Central memory CD8-positive, alpha-beta T cell (primary cell): Measurements from ENCODE around the gene ANKRD11.
A peak's percentile ranks its signal among the peaks of the same experiment; 100 is the strongest.

Experiments
- ATAC-seq: fragments of 150-1000 bp; cut with Tn5 transposase; replicated peaks from 2 replicates; pipeline ENCODE4 v1.10.0; 2022; ENCODE audit warnings: mild to moderate bottlenecking, moderate FRiP score, moderate number of reproducible peaks; ENCODE audit not compliant: poor library complexity, severe bottlenecking; ENCODE audit errors: extremely low read depth
- DNase-seq, 2 donors: peaks; one replicate each; pipeline ENCODE4 v3.0.0; 2021; ENCODE audit warnings: low spot score in 2 of 2
- H3K27ac Mint-ChIP-seq: one replicate; pipeline ENCODE4 v1.8.0; 2022; ENCODE audit warnings: low read depth, mild to moderate bottlenecking, moderate library complexity, mixed read lengths
- H3K27me3 Mint-ChIP-seq: one replicate; pipeline ENCODE4 v1.8.0; 2022; ENCODE audit warnings: mixed read lengths
- H3K36me3 Mint-ChIP-seq: one replicate; pipeline ENCODE4 v1.8.0; 2022; ENCODE audit warnings: mild to moderate bottlenecking, moderate library complexity, mixed read lengths; ENCODE audit not compliant: insufficient read depth
- H3K4me1 Mint-ChIP-seq: one replicate; pipeline ENCODE4 v1.8.0; 2022; ENCODE audit warnings: mixed read lengths
- H3K4me3 Mint-ChIP-seq: one replicate; pipeline ENCODE4 v1.8.0; 2022; ENCODE audit warnings: mild to moderate bottlenecking, moderate library complexity, mixed read lengths
- H3K9me3 Mint-ChIP-seq: one replicate; pipeline ENCODE4 v1.8.0; 2022; ENCODE audit warnings: mixed read lengths

ANKRD11 gene

GRCh38 chr16:89319886-89320781 lies 170.2 kb downstream of the ANKRD11 start:
- Mint-ChIP-seq H3K4me3 (peak overlapping the region; percentile 69), H3K27ac (peak overlapping the region; percentile 100), H3K9me3 (no peaks in the 10 kb centered on the region), H3K4me1 (peaks cover 89% of the 10 kb centered on the region), H3K36me3 (peaks cover 29% of the 10 kb centered on the region), H3K27me3 (no peaks in the 10 kb centered on the region)
- no peak for DNase-seq
- no peak for ATAC-seq

- Mint-ChIP-seq H3K36me3 (peaks cover 26% of the 10 kb centered on the region), H3K4me3 (peak overlapping the region; percentile 69), H3K27me3 (no peaks in the 10 kb centered on the region), H3K4me1 (peaks cover 89% of the 10 kb centered on the region), H3K27ac (peak overlapping the region; percentile 100), H3K9me3 (no peaks in the 10 kb centered on the region)
- ATAC-seq (no peak), DNase-seq (no peak)
Observed at GRCh38 chr16:89319631-89319885, 170.8 kb downstream of the ANKRD11 start.

GRCh38 chr16:89318871-89319630 lies 171.3 kb downstream of the ANKRD11 start:
- H3K4me3 Mint-ChIP-seq = peak overlapping the region; percentile 69
- H3K36me3 Mint-ChIP-seq = peaks cover 28% of the 10 kb centered on the region

GRCh38 chr16:89318430-89318758 lies 172.0 kb downstream of the ANKRD11 start:
- H3K27me3 Mint-ChIP-seq = no peaks in the 10 kb centered on the region
- ATAC-seq (no peak), DNase-seq (no peak)
- peak overlapping the region; percentile 100 for H3K27ac Mint-ChIP-seq
- peaks cover 30% of the 10 kb centered on the region for H3K36me3 Mint-ChIP-seq
- H3K9me3 Mint-ChIP-seq = no peaks in the 10 kb centered on the region
- H3K4me1 Mint-ChIP-seq = peaks cover 89% of the 10 kb centered on the region
- H3K4me3 Mint-ChIP-seq = peak overlapping the region; percentile 69

More at GRCh38 chr16:89318871-89319630, 171.3 kb downstream of the ANKRD11 start:
- Mint-ChIP-seq H3K27ac (peak overlapping the region; percentile 100), H3K9me3 (no peaks in the 10 kb centered on the region), H3K27me3 (no peaks in the 10 kb centered on the region), H3K4me1 (peaks cover 89% of the 10 kb centered on the region)
- ATAC-seq (no peak), DNase-seq (no peak)

GRCh38 chr16:89317729-89318429 lies 172.5 kb downstream of the ANKRD11 start:
- H3K4me1 Mint-ChIP-seq = peaks cover 89% of the 10 kb centered on the region
- H3K27me3 Mint-ChIP-seq = no peaks in the 10 kb centered on the region
- no peak for ATAC-seq
- DNase-seq = no peak
- H3K9me3 Mint-ChIP-seq = no peaks in the 10 kb centered on the region
- H3K4me3 Mint-ChIP-seq = peak overlapping the region; percentile 69
- H3K27ac Mint-ChIP-seq = peak overlapping the region; percentile 100
- peaks cover 32% of the 10 kb centered on the region for H3K36me3 Mint-ChIP-seq

GRCh38 chr16:89317101-89317671 lies 173.2 kb downstream of the ANKRD11 start:
- Mint-ChIP-seq H3K4me3 (peak overlapping the region; percentile 83), H3K4me1 (peaks cover 86% of the 10 kb centered on the region), H3K27ac (peak overlapping the region; percentile 100), H3K27me3 (no peaks in the 10 kb centered on the region), H3K36me3 (peaks cover 30% of the 10 kb centered on the region), H3K9me3 (no peaks in the 10 kb centered on the region)
- no peak for DNase-seq
- no peak for ATAC-seq

- DNase-seq = no peak
- H3K27ac Mint-ChIP-seq = peak overlapping the region; percentile 100
- H3K27me3 Mint-ChIP-seq = no peaks in the 10 kb centered on the region
- peaks cover 81% of the 10 kb centered on the region for H3K4me1 Mint-ChIP-seq
- ATAC-seq = no peak
- peaks cover 29% of the 10 kb centered on the region for H3K36me3 Mint-ChIP-seq
- H3K4me3 Mint-ChIP-seq = peak overlapping the region; percentile 83
- no peaks in the 10 kb centered on the region for H3K9me3 Mint-ChIP-seq
Observed at GRCh38 chr16:89316701-89317100, 173.7 kb downstream of the ANKRD11 start.

GRCh38 chr16:89315791-89316581 lies 174.4 kb downstream of the ANKRD11 start:
- Mint-ChIP-seq H3K36me3 (peaks cover 27% of the 10 kb centered on the region), H3K4me3 (peak overlapping the region; percentile 83), H3K4me1 (peaks cover 78% of the 10 kb centered on the region), H3K9me3 (no peaks in the 10 kb centered on the region), H3K27ac (peak overlapping the region; percentile 100), H3K27me3 (no peaks in the 10 kb centered on the region)
- ATAC-seq (peak; percentile 86), DNase-seq (peak; percentile 59 to 76)

GRCh38 chr16:89315271-89315670 lies 175.1 kb downstream of the ANKRD11 start:
- peak overlapping the region; percentile 100 for H3K27ac Mint-ChIP-seq
- peaks cover 24% of the 10 kb centered on the region for H3K36me3 Mint-ChIP-seq

GRCh38 chr16:89314854-89315253 lies 175.5 kb downstream of the ANKRD11 start:
- peaks cover 74% of the 10 kb centered on the region for H3K4me1 Mint-ChIP-seq
- H3K9me3 Mint-ChIP-seq = no peaks in the 10 kb centered on the region
- no peak for ATAC-seq
- H3K4me3 Mint-ChIP-seq = peak overlapping the region; percentile 83
- DNase-seq = no peak
- peaks cover 24% of the 10 kb centered on the region for H3K36me3 Mint-ChIP-seq
- no peaks in the 10 kb centered on the region for H3K27me3 Mint-ChIP-seq
- H3K27ac Mint-ChIP-seq = peak overlapping the region; percentile 100

More at GRCh38 chr16:89315271-89315670, 175.1 kb downstream of the ANKRD11 start:
- Mint-ChIP-seq H3K4me3 (peak overlapping the region; percentile 83), H3K9me3 (no peaks in the 10 kb centered on the region), H3K4me1 (peaks cover 75% of the 10 kb centered on the region), H3K27me3 (no peaks in the 10 kb centered on the region)
- DNase-seq = no peak
- ATAC-seq = no peak

- H3K9me3 Mint-ChIP-seq = no peaks in the 10 kb centered on the region
- H3K4me3 Mint-ChIP-seq = peak overlapping the region; percentile 83
- H3K27me3 Mint-ChIP-seq = no peaks in the 10 kb centered on the region
- peak overlapping the region; percentile 100 for H3K27ac Mint-ChIP-seq
- peaks cover 22% of the 10 kb centered on the region for H3K36me3 Mint-ChIP-seq
- DNase-seq = no peak
- peaks cover 72% of the 10 kb centered on the region for H3K4me1 Mint-ChIP-seq
- no peak for ATAC-seq
Observed at GRCh38 chr16:89314357-89314756, 176.0 kb downstream of the ANKRD11 start.

- no peaks in the 10 kb centered on the region for H3K9me3 Mint-ChIP-seq
- no peaks in the 10 kb centered on the region for H3K27me3 Mint-ChIP-seq
- peaks cover 73% of the 10 kb centered on the region for H3K4me1 Mint-ChIP-seq
- ATAC-seq = no peak
- H3K27ac Mint-ChIP-seq = peak overlapping the region; percentile 100
- H3K36me3 Mint-ChIP-seq = peaks cover 25% of the 10 kb centered on the region
- H3K4me3 Mint-ChIP-seq = peak overlapping the region; percentile 83
- DNase-seq = no peak
Observed at GRCh38 chr16:89313583-89313982, 176.8 kb downstream of the ANKRD11 start.
